GM15510 (cell line): ENCODE measurements around the gene TMEM131.
A peak's percentile ranks its signal among the peaks of the same experiment; 100 is the strongest.

Experiments used
- POLR2A ChIP-seq: IDR thresholded peaks from 3 replicates; pipeline ENCODE4 v1.6.1; 2011; ENCODE audit warnings: borderline replicate concordance; ENCODE audit not compliant: insufficient read length; ENCODE audit errors: extremely low read depth

The TMEM131 gene

DNA sequence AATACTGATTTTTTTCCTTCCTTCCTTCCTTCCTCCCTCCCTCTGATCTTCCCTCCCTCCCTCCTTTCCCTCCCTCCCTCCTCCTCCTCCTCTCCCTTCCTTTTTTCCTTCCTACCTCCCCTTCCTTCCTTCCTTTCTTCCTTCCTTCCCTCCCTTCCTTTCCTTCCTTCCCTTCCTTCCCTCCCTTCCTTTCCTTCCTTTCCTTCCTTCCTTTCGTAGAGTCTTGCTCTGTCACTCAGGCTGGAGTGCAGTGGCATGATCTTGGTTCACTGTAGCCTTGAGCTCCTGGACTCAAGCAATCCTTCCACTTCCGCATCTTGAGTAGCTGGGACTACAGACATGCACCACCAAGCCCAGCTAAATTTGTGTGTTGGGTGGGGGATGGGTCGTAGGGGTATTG, 8.9 kb upstream of the TMEM131 start:
- TF ChIP-seq POLR2A = no peak

DNA sequence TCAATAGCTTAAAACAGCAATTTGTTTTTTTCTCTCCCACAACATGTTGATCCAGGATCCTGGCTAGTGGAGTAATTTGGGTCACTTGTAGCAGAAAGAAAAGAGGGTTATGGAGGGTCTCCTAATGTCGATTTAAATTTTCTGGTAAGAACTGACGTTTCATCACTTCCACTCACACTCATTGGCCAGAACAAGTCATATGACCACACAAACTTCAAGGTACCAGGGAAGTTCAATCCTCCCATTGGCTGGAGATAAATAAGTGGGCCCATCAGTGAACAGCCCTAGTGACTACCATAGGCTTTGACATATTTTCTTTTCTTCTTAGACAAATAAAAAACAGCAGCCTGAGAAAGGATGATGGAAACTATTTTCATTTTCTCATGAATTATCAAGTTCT, 8.3 kb upstream of the TMEM131 start:
- TF ChIP-seq POLR2A = no peak

DNA sequence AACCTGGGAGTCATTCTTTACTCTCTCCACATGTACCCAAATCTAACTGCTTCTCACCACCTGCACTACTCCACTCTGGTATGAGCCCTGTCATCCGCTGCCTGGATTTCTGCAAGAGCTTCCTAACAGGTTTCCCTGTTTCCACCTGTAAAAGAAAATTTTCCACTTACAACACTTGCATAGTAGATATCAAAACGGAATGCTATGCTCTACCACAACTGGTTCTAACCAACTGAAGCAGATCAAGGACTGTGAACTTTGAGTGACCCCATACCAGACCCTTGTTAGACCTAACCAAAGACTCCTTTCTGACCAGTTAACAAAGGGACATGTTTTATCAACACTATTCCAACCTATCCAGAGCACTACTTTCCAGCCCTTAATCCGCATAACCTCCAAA, 3.8 kb upstream of the TMEM131 start:
- TF ChIP-seq POLR2A = no peak

DNA sequence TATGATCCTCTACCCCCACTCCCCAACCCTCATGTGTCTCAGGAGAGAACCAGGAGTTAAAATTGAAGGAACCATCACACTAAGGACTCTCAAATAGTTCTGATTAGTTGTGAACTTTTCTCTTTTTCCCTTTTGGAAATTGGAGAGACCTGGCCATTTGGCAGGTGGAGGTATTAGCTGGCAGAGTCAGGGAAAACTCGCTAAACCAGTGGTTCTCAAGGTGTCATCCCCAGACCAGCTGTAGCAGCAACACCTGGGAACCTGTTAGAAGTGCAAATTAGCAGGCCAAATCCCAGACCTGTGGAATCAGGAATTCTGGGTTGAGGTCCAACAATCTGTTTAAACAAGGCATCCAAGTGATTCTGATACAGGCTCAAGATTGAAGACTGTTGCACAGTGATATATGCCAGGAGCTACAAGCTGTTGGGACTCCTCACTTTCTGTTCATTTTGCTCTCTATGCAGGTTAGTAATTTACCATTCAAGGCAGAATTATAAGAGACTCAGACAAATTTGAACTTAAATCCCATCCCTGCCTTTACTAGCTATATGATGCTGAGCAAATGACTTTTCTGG, 2.8 kb upstream of the TMEM131 start:
- no peak for TF ChIP-seq POLR2A

DNA sequence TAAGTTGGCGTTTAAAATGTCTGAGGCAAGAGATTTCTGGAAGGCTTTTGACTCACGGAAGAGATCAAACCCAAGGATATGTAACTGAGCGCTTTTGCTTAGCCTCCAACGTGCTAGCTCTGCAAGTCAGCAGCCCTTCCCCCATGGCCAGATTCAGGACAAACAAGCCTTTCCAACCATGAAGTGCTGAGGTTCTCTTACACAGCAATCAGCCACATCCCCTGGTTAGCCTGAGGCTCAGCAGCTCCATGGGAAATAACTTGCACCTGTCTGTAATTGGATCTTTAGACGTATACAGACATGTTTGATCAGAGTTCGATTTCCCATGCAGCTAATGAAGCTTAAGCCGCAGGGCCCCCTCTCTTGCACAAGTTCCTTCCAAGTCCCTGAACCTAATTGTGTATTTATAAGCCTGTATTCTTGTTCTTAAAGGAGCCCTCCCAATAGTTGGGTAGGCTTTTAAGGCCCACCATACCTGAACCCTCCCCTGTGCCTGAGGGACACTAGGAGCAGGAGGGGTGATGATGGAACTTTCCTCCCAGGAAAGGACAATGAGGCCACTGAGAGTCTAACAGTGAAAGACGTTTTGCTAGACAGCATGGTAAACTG, 2.1 kb upstream of the TMEM131 start:
- TF ChIP-seq POLR2A = no peak

DNA sequence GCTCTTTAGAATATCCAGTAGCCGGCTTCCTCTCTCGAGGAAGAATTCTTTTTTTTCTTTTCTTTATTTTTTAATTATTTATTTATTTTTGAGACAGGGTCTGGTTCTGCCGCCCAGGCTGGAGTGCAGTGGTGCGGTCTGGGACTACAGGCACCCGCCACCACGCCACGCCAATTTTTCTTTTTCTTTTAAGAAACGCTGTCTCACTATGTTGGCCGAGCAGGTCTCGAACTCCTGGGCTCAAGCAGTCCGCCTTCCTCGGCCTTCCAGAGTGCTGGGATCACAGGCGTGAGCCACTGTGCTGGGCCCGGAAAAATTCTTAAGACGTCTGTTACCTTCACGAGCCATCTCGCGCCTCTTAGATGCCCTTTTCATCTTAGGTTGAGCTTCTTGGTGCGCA, 931 bp upstream of the TMEM131 start:
- TF ChIP-seq POLR2A = no peak

DNA sequence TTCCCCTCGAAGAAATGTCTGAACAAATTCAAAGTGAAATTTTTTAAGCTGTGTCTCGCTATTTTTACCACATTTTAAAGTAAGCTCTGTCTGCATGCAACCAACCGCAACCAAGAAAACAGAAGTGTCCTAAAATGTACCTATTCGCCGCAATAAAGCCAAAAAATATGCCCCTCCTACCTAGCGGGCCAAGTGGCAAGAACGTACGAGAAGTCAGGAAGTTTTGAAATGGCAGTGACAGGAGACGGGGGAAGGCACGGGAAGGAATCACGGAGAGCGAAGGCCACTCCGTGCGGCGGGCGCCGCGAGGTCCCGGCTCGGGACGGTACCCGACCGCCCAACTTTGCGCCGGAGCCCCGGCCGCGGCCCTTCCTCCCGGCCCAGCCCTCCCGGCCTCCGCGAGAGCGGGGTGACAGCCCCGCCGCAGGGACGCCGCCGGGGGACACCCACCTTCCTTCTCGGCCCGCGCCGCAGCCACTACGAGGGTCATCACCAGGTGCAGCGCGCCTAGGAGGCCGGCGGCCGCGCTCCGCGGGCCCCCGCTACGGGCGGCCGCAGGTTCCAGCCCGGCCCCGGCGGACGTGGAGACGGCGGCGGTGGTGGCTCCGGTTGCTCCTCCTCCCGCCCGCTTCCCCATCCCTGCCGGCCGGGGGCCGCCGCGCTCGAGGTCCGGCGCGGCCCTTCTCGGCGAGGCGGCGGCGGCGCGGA, 568 bp downstream of the TMEM131 start:
- peak; percentile 64 for TF ChIP-seq POLR2A

DNA sequence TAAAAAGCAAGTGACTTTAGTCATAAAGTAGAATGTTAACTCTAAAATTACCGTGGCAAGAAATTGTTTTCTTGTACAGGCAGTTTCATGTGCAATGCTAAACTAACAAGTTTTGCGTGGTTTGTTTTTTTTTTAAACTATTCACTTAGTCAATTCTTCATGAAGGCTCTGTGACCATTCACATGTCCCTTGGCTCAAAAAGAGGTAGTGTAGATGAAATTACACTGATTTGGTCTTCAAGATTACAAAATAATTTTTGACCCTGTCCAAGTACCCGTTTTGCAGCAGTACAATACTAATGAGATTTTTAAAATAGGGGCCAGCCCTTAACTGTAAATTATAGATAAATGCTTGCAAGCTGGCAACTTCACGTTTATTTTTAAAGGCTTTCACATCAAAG, 1.3 kb downstream of the TMEM131 start:
- no peak for TF ChIP-seq POLR2A

DNA sequence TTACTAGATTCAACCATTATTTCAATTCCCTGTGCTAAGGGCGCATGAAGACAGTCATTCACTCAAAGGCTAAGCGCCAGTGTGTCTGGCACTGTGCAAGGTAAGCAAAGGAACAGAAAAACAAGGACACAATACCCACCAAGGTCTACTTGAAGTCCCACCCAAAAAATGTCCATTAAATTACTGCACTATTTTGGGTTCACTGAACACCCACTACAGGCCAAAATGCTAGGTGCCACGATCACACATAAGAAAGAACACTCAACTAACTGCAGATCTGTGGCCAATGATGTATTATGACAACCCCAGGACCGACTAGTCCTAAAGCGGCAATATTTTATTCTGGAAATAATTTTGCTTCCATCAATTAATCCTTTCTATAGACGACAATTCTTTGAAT, 1.8 kb downstream of the TMEM131 start:
- no peak for TF ChIP-seq POLR2A

DNA sequence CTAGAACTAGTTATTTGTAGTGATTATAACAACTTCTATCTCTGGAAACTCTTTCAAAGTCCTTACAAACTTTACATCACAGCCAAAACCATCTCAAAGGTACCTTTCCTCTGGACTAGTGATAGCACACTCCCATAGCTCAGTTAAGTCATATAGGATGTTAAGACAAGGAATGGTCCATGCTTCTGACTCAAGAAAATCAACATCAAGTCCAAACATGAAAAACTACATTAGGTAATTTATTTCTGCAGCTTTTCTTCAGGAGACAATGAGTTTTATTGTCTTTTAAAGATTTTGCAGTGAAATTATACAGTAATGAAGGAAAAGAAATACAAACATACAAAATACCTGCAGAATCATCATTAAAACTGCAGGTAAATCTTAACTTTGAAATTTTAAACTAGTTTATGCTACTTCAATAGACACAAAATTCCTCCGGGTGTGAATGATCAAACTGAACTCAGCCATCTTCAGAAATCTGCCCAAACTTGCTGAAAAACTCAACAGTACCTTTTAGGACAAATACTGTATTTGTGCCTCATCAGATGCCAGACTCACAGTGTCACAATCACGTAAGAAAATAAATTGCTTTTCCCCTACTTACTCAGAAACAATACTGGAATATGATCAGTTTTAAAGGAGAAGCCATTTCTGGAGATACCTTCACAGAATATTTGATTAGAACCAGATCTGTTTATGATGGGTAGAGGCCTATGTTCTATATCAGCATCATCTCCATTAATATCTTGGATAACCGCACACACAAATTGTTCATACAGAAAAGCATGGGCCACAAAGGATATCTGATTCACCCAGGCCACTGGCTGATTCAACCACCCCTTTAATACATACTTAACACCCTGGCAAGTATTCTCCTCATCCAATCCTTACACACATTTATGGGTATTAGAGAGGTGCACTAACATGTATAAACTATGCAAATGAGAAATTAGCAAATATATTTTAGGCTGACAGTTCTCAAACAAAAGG, 2.6 kb downstream of the TMEM131 start:
- no peak for TF ChIP-seq POLR2A

DNA sequence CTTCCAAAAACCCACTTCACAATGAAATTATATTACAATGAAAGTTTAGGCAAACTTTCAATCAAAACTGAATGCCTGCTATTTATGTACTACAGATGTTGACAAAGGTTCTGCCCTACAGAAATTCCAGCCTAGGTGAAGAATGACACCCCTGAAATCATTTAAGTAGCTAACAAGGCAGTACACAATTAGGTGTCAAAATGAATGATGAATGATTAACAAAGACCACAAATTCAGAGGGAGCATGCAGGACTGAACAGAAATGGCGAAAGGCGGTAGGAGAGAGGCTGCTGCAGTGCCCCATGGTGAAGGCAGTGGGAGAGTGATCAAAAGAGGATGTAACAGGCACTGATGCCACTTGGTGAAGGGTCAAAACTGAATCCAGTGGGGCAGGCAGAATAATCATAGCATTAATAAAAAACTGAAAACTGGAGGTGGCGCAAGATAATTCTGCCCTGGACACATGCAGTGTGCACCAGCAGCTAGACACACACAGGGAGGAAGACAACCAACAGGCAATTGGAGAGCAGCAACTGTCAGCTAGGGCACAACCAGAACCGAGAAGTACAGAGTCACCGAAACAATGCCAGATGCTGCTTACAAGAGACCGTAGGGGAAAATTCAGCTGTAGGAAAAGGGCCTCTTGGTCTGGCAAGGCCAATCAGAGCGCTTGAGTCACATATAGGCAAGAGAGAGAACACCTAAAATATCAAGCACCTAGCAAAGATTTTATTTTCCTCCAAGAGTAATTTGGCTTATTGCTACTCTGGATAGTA, 4.5 kb downstream of the TMEM131 start:
- TF ChIP-seq POLR2A = no peak

DNA sequence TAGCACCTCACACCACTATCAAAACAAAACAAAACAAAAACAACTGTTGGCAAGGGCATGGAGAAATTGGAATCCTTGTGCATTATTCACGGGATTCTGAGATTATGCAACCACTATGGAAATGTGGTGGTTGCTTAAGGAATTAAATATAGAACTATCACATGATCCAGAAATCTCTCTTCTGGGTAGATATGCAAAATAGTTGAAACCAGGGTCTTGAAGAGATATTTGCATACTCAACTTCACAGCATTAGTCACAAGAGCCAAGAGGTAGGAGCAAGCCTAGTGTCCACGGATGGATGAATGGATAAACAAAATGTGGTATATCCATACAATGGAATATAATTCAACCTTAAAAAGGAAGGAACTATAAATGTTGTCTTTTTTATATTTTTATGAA, 7.0 kb downstream of the TMEM131 start:
- no peak for TF ChIP-seq POLR2A

DNA sequence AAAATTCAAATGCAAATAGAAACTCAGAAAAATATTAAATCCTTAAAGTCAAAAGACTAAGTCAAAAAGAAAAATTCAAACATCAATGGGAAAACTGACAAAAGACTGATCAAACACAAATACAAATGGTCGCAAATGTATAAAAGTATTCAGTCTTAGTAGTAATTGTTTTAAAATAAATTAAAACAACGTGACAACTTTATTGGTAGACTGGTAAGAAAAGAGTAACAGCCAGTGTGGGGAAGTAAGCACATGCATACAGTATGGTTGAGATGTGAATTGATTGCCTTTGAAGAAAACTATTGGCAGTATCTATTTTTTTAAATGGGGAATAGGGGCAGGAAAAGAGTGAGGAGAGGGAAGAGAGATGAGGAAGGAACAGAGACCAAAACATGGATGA, 9.8 kb downstream of the TMEM131 start:
- TF ChIP-seq POLR2A = no peak

DNA sequence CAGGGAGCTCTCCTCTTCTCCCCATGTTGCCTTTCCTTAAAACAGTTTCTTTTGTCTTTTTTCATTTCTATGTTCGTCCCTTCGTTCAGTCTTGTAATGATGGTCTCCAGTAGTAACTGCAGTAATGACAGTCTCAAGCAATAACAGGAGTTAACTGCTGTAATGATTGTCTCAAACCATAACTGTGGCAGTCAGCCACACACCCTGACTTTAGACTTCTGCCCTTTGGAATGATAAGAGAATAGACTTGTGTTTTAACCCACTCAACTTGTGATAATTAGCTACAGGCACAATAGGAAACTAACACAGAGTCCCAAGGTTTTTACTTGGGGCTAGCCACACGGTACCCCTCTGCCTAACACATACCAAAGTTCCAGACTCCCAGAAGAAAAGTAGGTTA, 12.1 kb downstream of the TMEM131 start:
- TF ChIP-seq POLR2A = no peak
